ENCODE results near the gene STAG1.
"Not testable (repeated sequence)": the region's sequence is repeated elsewhere in the genome, so short reads cannot be mapped to it uniquely, and the experiment has no call there.

Gene STAG1

GRCh38 chr3:136703429-136703828 is 48.7 kb downstream of the STAG1 start:
- no peak for DNase-seq (ENCODE audit: low read depth)

GRCh38 chr3:136699271-136699828 is 52.8 kb downstream of the STAG1 start:
- DNase-seq (ENCODE audit: low read depth), result no peak

- no peak for DNase-seq (ENCODE audit: low read depth)
Observed at GRCh38 chr3:136698361-136698760, 53.8 kb downstream of the STAG1 start.

- DNase-seq (ENCODE audit: low read depth), result no peak
Observed at GRCh38 chr3:136696797-136697196, 55.4 kb downstream of the STAG1 start.

- DNase-seq (ENCODE audit: low read depth), result no peak
Observed at GRCh38 chr3:136694321-136694720, 57.9 kb downstream of the STAG1 start.

- DNase-seq (ENCODE audit: low read depth), result no peak
Observed at GRCh38 chr3:136690599-136690998, 61.6 kb downstream of the STAG1 start.

GRCh38 chr3:136685882-136686281 is 66.3 kb downstream of the STAG1 start:
- no peak for DNase-seq (ENCODE audit: low read depth)

- no peak for DNase-seq (ENCODE audit: low read depth)
Observed at GRCh38 chr3:136682740-136683312, 69.4 kb downstream of the STAG1 start.

GRCh38 chr3:136678981-136679380 is 73.2 kb downstream of the STAG1 start:
- no peak for DNase-seq (ENCODE audit: low read depth)

- no peak for DNase-seq (ENCODE audit: low read depth)
Observed at GRCh38 chr3:136676009-136676408, 76.2 kb downstream of the STAG1 start.

GRCh38 chr3:136675150-136675858 is 76.9 kb downstream of the STAG1 start:
- no peak for DNase-seq (ENCODE audit: low read depth)

- DNase-seq (ENCODE audit: low read depth), result no peak
Observed at GRCh38 chr3:136672457-136672856, 79.7 kb downstream of the STAG1 start.

- DNase-seq (ENCODE audit: low read depth), result no peak
Observed at GRCh38 chr3:136671921-136672320, 80.3 kb downstream of the STAG1 start.

- no peak for DNase-seq (ENCODE audit: low read depth)
Observed at GRCh38 chr3:136670166-136670565, 82.0 kb downstream of the STAG1 start.

- DNase-seq (ENCODE audit: low read depth), result no peak
Observed at GRCh38 chr3:136667081-136667480, 85.1 kb downstream of the STAG1 start.

- DNase-seq (ENCODE audit: low read depth), result not testable (repeated sequence)
Observed at GRCh38 chr3:136666301-136666700, 85.9 kb downstream of the STAG1 start.

GRCh38 chr3:136664771-136665170 is 87.4 kb downstream of the STAG1 start:
- DNase-seq (ENCODE audit: low read depth), result no peak

GRCh38 chr3:136661282-136661681 is 90.9 kb downstream of the STAG1 start:
- no peak for DNase-seq (ENCODE audit: low read depth)

- DNase-seq (ENCODE audit: low read depth), result no peak
Observed at GRCh38 chr3:136658946-136659682, 93.1 kb downstream of the STAG1 start.

GRCh38 chr3:136657526-136657925 is 94.7 kb downstream of the STAG1 start:
- DNase-seq (ENCODE audit: low read depth), result no peak

GRCh38 chr3:136653628-136654027 is 98.5 kb downstream of the STAG1 start:
- DNase-seq (ENCODE audit: low read depth), result no peak

GRCh38 chr3:136651581-136651980 is 100.6 kb downstream of the STAG1 start:
- DNase-seq (ENCODE audit: low read depth), result no peak

GRCh38 chr3:136650461-136650860 is 101.7 kb downstream of the STAG1 start:
- DNase-seq (ENCODE audit: low read depth), result no peak

All from stimulated activated CD8-positive, alpha-beta memory T cell treated with anti-CD3 and anti-CD28 coated beads, Interleukin-12 subunit alpha, Interleukin-12 subunit beta, amount 100 ng/mL, for 1 hour (primary cell).